ENCODE results near the gene TMTC2. TPM values are rescaled to one million over a fixed set of nuclear protein-coding genes. Genes with fewer than 3 reads are reported as not detected.
"Not testable (repeated sequence)": the region's sequence is repeated elsewhere in the genome, so short reads cannot be mapped to it uniquely, and the experiment has no call there.

Gene TMTC2
- total RNA-seq, 4 donors from 2014 or later, result 11.5 to 44.1 (median 16.0) TPM

DNA sequence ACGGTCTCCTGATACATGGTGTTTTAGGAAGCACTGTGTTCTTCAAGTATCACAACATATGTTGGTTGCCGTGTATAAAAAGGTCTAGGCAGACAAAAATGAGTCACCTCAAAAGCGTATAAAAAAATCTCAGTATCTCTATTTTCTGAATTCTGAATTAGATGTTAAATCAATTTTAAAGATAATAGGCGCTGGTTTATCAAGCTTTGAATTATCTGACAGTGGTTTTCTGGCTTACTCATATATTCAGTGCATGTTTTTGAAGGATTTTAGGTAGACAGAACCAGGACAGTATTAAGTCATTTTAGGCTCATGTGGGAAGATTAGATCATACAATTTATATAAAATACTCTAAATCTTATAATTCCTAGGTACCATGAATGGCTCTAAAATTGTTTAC is 110.8 kb downstream of the TMTC2 start:
- intact Hi-C loops (cut with DNase I; ENCODE audit: low total_unique reads), result no loop called here

DNA sequence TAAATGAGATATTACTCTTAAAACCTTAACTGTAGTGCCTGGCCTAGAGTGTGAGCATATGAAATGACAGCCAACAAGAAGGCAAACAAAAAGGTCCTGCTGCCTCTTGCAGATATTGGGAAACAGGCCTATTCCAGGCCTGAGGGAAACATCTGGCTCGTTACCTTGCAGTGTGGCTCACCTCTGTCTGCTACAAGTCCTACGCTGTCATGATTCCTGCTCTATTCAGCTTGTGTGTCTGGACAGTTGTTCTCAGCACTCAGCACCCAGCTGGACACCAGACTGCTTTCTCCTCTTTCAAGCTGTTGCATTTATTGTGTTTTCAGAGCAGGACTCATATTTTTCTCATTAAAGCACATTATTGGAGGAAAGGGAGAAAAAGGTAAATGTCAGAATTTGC is 113.5 kb downstream of the TMTC2 start:
- intact Hi-C loops (cut with DNase I; ENCODE audit: low total_unique reads), result no loop called here

More for the DNA sequence above, 110.8 kb downstream of the TMTC2 start:
- no peak overlapping the region for H3K4me3 ChIP-seq
- no peaks in the 10 kb centered on the region for H3K9me3 ChIP-seq
- no peaks in the 10 kb centered on the region for H3K4me1 ChIP-seq
- no peak overlapping the region for H3K27ac ChIP-seq
- H3K27me3 ChIP-seq, result no peaks in the 10 kb centered on the region
- no peak for TF ChIP-seq POLR2A (IDR thresholded peaks at IDR 0.05)
- TF ChIP-seq, protein P1, sequence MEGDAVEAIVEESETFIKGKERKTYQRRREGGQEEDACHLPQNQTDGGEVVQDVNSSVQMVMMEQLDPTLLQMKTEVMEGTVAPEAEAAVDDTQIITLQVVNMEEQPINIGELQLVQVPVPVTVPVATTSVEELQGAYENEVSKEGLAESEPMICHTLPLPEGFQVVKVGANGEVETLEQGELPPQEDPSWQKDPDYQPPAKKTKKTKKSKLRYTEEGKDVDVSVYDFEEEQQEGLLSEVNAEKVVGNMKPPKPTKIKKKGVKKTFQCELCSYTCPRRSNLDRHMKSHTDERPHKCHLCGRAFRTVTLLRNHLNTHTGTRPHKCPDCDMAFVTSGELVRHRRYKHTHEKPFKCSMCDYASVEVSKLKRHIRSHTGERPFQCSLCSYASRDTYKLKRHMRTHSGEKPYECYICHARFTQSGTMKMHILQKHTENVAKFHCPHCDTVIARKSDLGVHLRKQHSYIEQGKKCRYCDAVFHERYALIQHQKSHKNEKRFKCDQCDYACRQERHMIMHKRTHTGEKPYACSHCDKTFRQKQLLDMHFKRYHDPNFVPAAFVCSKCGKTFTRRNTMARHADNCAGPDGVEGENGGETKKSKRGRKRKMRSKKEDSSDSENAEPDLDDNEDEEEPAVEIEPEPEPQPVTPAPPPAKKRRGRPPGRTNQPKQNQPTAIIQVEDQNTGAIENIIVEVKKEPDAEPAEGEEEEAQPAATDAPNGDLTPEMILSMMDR (IDR thresholded peaks at IDR 0.05), result no peak
- DNase-seq, result no peak
- H3K36me3 ChIP-seq, result no peaks in the 10 kb centered on the region

DNA sequence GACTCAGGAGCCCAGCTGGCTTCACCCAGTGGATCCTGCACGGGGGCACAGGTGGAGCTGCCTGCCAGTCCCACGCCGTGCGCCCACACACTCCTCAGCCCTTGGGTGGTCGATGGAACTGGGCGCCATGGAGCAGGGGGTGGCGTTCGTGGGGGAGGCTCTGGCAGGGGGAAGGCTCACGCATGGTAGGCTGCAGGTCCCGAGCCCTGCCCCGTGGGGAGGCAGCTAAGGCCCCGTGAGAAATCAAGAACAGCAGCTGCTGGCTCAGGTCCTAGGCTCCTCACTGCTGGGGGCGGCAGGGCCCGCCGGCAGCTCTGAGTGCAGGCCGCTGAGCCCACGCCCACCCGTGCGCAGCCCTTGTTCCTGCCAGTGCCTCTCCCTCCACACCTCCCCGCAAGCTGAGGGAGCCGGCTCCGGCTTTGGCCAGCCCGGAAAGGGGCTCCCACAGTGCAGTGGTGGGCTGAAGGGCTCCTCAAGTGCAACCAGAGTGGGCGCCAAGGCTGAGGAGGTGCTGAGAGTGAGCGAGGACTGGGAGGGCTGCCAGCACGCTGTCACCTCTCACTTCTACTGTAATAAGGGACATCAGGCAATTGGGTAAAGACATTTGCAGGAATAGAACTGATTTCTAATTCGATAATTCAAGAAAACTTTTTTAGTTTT is 115.4 kb downstream of the TMTC2 start:
- no peaks in the 10 kb centered on the region for H3K36me3 ChIP-seq
- no peak for TF ChIP-seq POLR2A (IDR thresholded peaks at IDR 0.05)
- TF ChIP-seq, protein P1 (IDR thresholded peaks at IDR 0.05), result no peak
- no peaks in the 10 kb centered on the region for H3K4me1 ChIP-seq
- H3K9me3 ChIP-seq, result no peaks in the 10 kb centered on the region
- no peak overlapping the region for H3K4me3 ChIP-seq
- DNase-seq, result no peak
- no peak overlapping the region for H3K27ac ChIP-seq
- intact Hi-C loops (cut with DNase I; ENCODE audit: low total_unique reads), result no loop called here
- H3K27me3 ChIP-seq, result no peaks in the 10 kb centered on the region

More for the DNA sequence above, 113.5 kb downstream of the TMTC2 start:
- DNase-seq, result no peak
- Histone ChIP-seq H3K27ac (no peak overlapping the region), H3K36me3 (no peaks in the 10 kb centered on the region), H3K4me1 (no peaks in the 10 kb centered on the region), H3K4me3 (no peak overlapping the region), H3K9me3 (no peaks in the 10 kb centered on the region), H3K27me3 (no peaks in the 10 kb centered on the region)
- TF ChIP-seq, protein P1 (IDR thresholded peaks at IDR 0.05), result no peak
- TF ChIP-seq POLR2A (IDR thresholded peaks at IDR 0.05), result no peak

DNA sequence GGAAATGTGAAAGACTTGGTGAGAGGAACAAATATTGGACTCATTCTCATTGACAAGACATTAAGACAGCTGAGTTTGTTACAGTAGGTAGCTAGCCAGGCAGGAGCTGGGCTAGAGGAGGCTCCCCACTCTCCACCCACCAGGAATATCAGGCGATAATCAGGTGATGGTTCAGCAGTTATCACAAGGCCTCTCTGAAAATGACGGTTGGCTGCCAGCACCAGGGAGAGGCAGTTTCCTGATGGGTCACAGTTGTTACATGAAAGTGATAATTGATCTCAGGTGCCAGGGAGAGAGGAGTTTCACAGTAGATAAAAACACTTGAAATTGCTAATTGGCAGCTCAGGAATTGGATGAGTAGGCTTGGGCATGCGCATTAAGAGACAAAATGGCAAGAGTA is 116.5 kb downstream of the TMTC2 start:
- Histone ChIP-seq H3K27me3 (no peaks in the 10 kb centered on the region), H3K4me1 (no peaks in the 10 kb centered on the region), H3K4me3 (no peak overlapping the region), H3K36me3 (no peaks in the 10 kb centered on the region), H3K9me3 (no peaks in the 10 kb centered on the region), H3K27ac (no peak overlapping the region)
- TF ChIP-seq, protein P1 (IDR thresholded peaks at IDR 0.05), result no peak
- no peak for TF ChIP-seq POLR2A (IDR thresholded peaks at IDR 0.05)
- no peak for DNase-seq
- intact Hi-C loops (cut with DNase I; ENCODE audit: low total_unique reads), result no loop called here

DNA sequence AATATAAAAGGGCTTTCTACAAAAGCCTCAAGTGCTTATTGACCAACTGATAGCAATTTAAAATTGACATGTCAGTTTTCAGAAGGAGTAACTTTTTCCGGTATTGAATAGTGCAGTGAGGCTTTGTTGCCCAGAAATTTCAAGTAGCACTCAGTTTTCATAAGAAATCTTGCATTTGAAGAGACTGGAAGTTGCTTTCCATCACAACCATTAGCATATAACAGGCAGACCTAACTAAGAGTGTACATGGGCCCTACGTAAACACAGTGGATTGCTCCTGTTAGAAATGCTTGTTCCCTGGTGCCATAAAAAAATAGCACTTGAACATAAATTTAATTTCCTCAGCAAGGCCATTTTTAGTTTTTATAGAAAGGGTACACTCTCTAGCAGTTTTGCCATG is 117.9 kb downstream of the TMTC2 start:
- TF ChIP-seq, protein P1 (IDR thresholded peaks at IDR 0.05), result no peak
- no peak for TF ChIP-seq POLR2A (IDR thresholded peaks at IDR 0.05)
- H3K4me1 ChIP-seq, result no peaks in the 10 kb centered on the region
- H3K4me3 ChIP-seq, result no peak overlapping the region
- no peak for DNase-seq
- no peaks in the 10 kb centered on the region for H3K36me3 ChIP-seq
- H3K9me3 ChIP-seq, result no peaks in the 10 kb centered on the region
- no peaks in the 10 kb centered on the region for H3K27me3 ChIP-seq
- intact Hi-C loops (cut with DNase I; ENCODE audit: low total_unique reads), result no loop called here
- H3K27ac ChIP-seq, result no peak overlapping the region

DNA sequence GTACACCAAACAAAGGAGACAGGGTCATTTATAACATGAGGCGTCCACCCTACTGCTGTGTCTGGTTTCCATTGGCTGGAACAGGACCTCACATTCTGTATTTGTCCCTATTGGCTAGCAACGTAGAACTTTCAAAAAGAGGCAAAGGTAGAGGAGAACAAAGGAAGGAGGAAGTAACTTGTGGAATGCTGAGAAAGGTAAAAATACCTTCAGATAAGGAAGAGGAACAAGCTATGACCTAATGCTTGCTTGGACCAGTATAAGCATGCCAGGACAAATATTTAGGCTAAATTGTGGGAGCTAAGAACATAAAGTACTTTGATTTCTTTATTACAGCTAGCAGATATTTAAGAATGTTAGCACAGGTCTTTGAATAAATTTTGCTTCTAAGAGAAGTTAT is 118.3 kb downstream of the TMTC2 start:
- DNase-seq; H3K4me3 ChIP-seq; H3K9me3 ChIP-seq; intact Hi-C loops (cut with DNase I; ENCODE audit: low total_unique reads); H3K27me3 ChIP-seq; H3K4me1 ChIP-seq; H3K27ac ChIP-seq; H3K36me3 ChIP-seq: not testable (repeated sequence)
